Keratinocyte (primary cell): ENCODE results near the gene ABHD10. TPM values are rescaled to one million over a fixed set of nuclear protein-coding genes. Genes with fewer than 3 reads are reported as not detected.

Experiments used
- DNase-seq: peaks from one replicate; pipeline ENCODE4 v3.0.0-alpha.2; 2011; ENCODE audit warnings: low read depth, missing footprints, low spot score
- FAIRE-seq: peaks from 2 replicates; lab custom pipeline; 2011; peaks lifted over from hg19 to GRCh38; lab: Jason Lieb, UNC
- H2AFZ ChIP-seq: 2 replicates; pipeline ENCODE4 v1.6.0; 2012; ENCODE audit warnings: low read length, control low read depth, inconsistent platforms; ENCODE audit not compliant: control insufficient read depth
- H3K27ac ChIP-seq: 2 replicates; pipeline ENCODE4 v1.5.1; 2011; ENCODE audit warnings: low read length; ENCODE audit not compliant: control insufficient read depth, insufficient read depth
- H3K27me3 ChIP-seq: 3 replicates; pipeline ENCODE4 v1.6.0; 2011; ENCODE audit warnings: low read length; ENCODE audit not compliant: control insufficient read depth, insufficient read depth; ENCODE audit errors: extremely low read depth
- H3K36me3 ChIP-seq, 2 experiments: 2 replicates in 1 of 2; 3 replicates in 1 of 2; pipeline ENCODE4 v1.5.1; 2011; ENCODE audit warnings: low read length in 2 of 2, mild to moderate bottlenecking in 1 of 2; ENCODE audit not compliant: control insufficient read depth in 2 of 2, insufficient read depth in 2 of 2; ENCODE audit errors: extremely low read depth in 1 of 2
- H3K4me1 ChIP-seq: 3 replicates; pipeline ENCODE4 v1.5.1; 2011; ENCODE audit warnings: low read length; ENCODE audit not compliant: control insufficient read depth, insufficient read depth; ENCODE audit errors: extremely low read depth
- H3K4me2 ChIP-seq: 3 replicates; pipeline ENCODE4 v1.6.0; 2011; ENCODE audit warnings: low read depth, low read length; ENCODE audit not compliant: control insufficient read depth, insufficient read depth; ENCODE audit errors: extremely low read depth
- H3K4me3 ChIP-seq, 3 experiments: fragments of 200-600 bp in 1 of 3; sonication (generic) in 1 of 3; 2 replicates in 2 of 3; 3 replicates in 1 of 3; pipeline ENCODE4 v1.5.1; 2011 to 2016; ENCODE audit warnings: low read length in 3 of 3, mild to moderate bottlenecking in 3 of 3, control low read depth in 2 of 3, inconsistent platforms in 1 of 3, low read depth in 1 of 3, mixed read lengths in 1 of 3, mixed run types in 1 of 3, moderate library complexity in 1 of 3; ENCODE audit not compliant: control insufficient read depth in 2 of 3, insufficient read depth in 2 of 3; ENCODE audit errors: extremely low read depth in 1 of 3
- H3K79me2 ChIP-seq: 2 replicates; pipeline ENCODE4 v1.6.0; 2012; ENCODE audit warnings: low read length; ENCODE audit not compliant: control insufficient read depth, insufficient read depth
- H3K9ac ChIP-seq: 3 replicates; pipeline ENCODE4 v1.6.0; 2011; ENCODE audit warnings: low read length; ENCODE audit not compliant: control insufficient read depth, insufficient read depth; ENCODE audit errors: extremely low read depth
- H3K9me1 ChIP-seq: 3 replicates; pipeline ENCODE4 v1.6.0; 2011; ENCODE audit warnings: low read length; ENCODE audit not compliant: control insufficient read depth, insufficient read depth; ENCODE audit errors: extremely low read depth
- H3K9me3 ChIP-seq: 2 replicates; pipeline ENCODE4 v1.5.1; 2012; ENCODE audit warnings: low read depth, low read length; ENCODE audit not compliant: control insufficient read depth
- H4K20me1 ChIP-seq: 3 replicates; pipeline ENCODE4 v1.6.0; 2011; ENCODE audit warnings: low read length; ENCODE audit not compliant: control insufficient read depth, insufficient read depth; ENCODE audit errors: extremely low read depth
- EZH2 ChIP-seq: IDR thresholded peaks from one replicate; pipeline ENCODE4 v1.6.1; 2012; ENCODE audit warnings: inconsistent platforms, mild to moderate bottlenecking, low read length, moderate library complexity
- dilution Hi-C: fragments of 300-500 bp; cut with MboI; formaldehyde crosslinking; loops from one replicate; pipeline ENCODE4 v1.7.0; 2020; ENCODE audit warnings: low sequenced_read_pairs; ENCODE audit not compliant: extremely low pct_ligation_motif_present
- polyA plus RNA-seq, 5 experiments: library from polyadenylated mRNA; depleted of rRNA in 3 of 5; stranded (reverse) in 3 of 5; stranded (forward) in 1 of 5; unstranded in 1 of 5; fragments of >200 nt; gene quantifications; 1 replicate in 1 of 5; 2 replicates in 3 of 5; 3 replicates in 1 of 5; pipeline versions ENCODE4 v1.2.1 to v1.2.3, GENCODE V29; 2011 to 2012; ENCODE audit warnings: missing spikeins in 2 of 5, low read depth in 1 of 5, low replicate concordance in 1 of 5
- TF ChIP-seq, protein P1 (sequence below), 3 experiments: IDR thresholded peaks in 1 of 3; conservative IDR thresholded peaks in 1 of 3; optimal IDR thresholded peaks in 1 of 3; 2 replicates in 2 of 3; 3 replicates in 1 of 3; pipeline versions ENCODE3 to v1.5.1; 2011; ENCODE audit warnings: low read length in 3 of 3, mild to moderate bottlenecking in 3 of 3, moderate library complexity in 2 of 3, control low read depth in 1 of 3, inconsistent platforms in 1 of 3; ENCODE audit not compliant: insufficient read depth in 2 of 3; ENCODE audit errors: extremely low read depth in 1 of 3

Gene ABHD10
- polyA plus RNA-seq, 1 donor (not counting 4 experiments of a cell fraction or from before 2014, with no cell fraction given): 22.2 TPM

DNA sequence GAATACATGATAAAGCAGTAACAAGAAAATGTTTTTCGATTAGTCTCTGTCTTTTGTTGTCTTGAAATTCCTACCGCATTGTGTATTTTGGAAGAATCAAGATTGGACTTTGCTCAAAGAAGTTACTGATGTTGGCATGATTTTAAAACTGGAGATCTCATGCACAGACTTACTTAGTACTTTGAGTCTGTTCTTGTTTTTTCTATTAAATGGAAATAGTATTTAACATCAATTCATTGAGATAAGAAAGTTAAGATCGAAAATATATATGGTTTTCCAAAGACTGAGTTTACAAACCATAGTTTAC lies 2.6 kb downstream of the ABHD10 start:
- H3K27ac ChIP-seq: no peak overlapping the region
- no peak overlapping the region for H3K4me2 ChIP-seq
- no peak overlapping the region for H3K4me3 ChIP-seq
- DNase-seq (no peak), FAIRE-seq (no peak)
- no peaks in the 10 kb centered on the region for H4K20me1 ChIP-seq
- no peaks in the 10 kb centered on the region for H3K27me3 ChIP-seq
- no peaks in the 10 kb centered on the region for H3K9me3 ChIP-seq
- peaks cover 20% of the 10 kb centered on the region for H3K79me2 ChIP-seq
- H3K36me3 ChIP-seq: peaks cover 0 to 6% of the 10 kb centered on the region in 2 experiments
- H2AFZ ChIP-seq: no peak overlapping the region
- peaks cover 8% of the 10 kb centered on the region for H3K4me1 ChIP-seq
- TF ChIP-seq, protein P1, sequence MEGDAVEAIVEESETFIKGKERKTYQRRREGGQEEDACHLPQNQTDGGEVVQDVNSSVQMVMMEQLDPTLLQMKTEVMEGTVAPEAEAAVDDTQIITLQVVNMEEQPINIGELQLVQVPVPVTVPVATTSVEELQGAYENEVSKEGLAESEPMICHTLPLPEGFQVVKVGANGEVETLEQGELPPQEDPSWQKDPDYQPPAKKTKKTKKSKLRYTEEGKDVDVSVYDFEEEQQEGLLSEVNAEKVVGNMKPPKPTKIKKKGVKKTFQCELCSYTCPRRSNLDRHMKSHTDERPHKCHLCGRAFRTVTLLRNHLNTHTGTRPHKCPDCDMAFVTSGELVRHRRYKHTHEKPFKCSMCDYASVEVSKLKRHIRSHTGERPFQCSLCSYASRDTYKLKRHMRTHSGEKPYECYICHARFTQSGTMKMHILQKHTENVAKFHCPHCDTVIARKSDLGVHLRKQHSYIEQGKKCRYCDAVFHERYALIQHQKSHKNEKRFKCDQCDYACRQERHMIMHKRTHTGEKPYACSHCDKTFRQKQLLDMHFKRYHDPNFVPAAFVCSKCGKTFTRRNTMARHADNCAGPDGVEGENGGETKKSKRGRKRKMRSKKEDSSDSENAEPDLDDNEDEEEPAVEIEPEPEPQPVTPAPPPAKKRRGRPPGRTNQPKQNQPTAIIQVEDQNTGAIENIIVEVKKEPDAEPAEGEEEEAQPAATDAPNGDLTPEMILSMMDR (optimal IDR thresholded peaks at IDR 0.05 in 1 of 3, IDR thresholded peaks at IDR 0.05 in 1 of 3, conservative IDR thresholded peaks at IDR 0.05 in 1 of 3; ENCODE audit: extremely low read depth in 1 of 3, insufficient read depth in 2 of 3, low read length in 3 of 3): no peak
- TF ChIP-seq EZH2: no peak
- H3K9me1 ChIP-seq: no peaks in the 10 kb centered on the region
- dilution Hi-C loops: no loop called here
- H3K9ac ChIP-seq: no peak overlapping the region

DNA sequence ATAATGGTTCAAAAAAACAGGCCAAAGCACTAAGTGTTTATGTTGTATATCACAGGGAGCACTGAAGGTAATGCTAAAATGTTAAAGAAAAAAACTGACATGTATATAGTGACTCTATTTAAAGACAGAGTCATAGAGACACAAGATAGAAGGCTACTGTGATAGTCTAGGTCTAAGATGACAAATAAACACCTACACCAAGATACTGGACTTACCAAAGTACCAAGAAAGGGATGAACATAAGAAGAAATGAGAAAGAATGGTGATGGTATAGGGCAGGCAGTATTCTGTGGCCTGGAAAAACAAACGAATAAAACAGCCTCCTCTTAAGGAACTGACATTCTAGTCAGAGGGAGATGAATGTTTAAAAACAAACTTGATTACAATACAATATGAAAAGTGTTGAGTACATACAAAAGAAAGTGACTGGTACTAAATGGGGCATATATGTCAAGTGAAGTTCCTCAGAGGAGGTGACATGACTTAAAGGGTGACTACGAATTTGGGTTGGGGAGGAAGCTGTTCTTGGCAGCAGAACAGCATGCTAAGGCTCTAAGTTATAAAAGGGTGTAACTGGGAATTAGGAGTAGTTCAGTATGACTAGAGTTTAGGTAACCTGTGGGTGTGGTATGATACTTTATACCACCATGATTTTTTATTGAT lies 5.9 kb downstream of the ABHD10 start:
- peaks cover 0 to 9% of the 10 kb centered on the region in 2 experiments for H3K36me3 ChIP-seq
- no peak overlapping the region for H3K27ac ChIP-seq
- H3K9me1 ChIP-seq: no peaks in the 10 kb centered on the region
- H3K79me2 ChIP-seq: peaks cover 19% of the 10 kb centered on the region
- TF ChIP-seq, protein P1 (optimal IDR thresholded peaks at IDR 0.05 in 1 of 3, IDR thresholded peaks at IDR 0.05 in 1 of 3, conservative IDR thresholded peaks at IDR 0.05 in 1 of 3; ENCODE audit: extremely low read depth in 1 of 3, insufficient read depth in 2 of 3, low read length in 3 of 3): no peak
- no peak for TF ChIP-seq EZH2
- H3K27me3 ChIP-seq: no peaks in the 10 kb centered on the region
- H3K9me3 ChIP-seq: no peaks in the 10 kb centered on the region
- H3K9ac ChIP-seq: no peak overlapping the region
- FAIRE-seq (no peak), DNase-seq (no peak)
- dilution Hi-C loops: no loop called here
- no peak overlapping the region for H3K4me3 ChIP-seq
- H3K4me1 ChIP-seq: peaks cover 8% of the 10 kb centered on the region
- H3K4me2 ChIP-seq: no peak overlapping the region
- H4K20me1 ChIP-seq: no peaks in the 10 kb centered on the region
- H2AFZ ChIP-seq: no peak overlapping the region
